DMS53 treated with DMSO at 0.1 percent for 48 hours (cell line): ENCODE results near the gene TXLNA.

Source experiments
- DNase-seq: peaks from one replicate; lab custom pipeline; 2025; ENCODE audit not compliant: unreplicated experiment; lab: John Stamatoyannopoulos, UW

TXLNA gene

GRCh38 chr1:32242341-32242851 is 62.9 kb downstream of the TXLNA start:
- DNase-seq: no peak

DNA sequence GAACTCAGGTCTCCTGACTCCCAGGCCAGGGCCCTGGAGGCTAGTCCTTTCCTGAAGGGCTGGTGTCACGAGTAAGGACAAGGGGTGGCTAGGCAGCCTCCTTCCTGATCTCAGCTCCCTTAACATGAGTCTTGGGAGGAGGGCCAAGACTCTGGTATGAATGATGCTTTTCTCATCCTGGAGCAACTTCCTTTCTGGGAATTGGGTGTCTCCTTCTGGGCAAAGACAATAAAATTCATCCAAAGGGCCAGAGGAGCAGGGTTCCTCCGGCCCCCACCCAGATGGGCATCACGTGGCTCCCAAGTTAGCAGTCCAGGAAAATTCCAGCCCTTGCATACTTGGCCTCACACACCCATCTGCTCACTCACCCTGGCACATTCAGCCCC is 67.4 kb downstream of the TXLNA start, which contains the start of gene FAM167B:
Gene FAM167B, plus strand, starts transcription at position 335 of the 386 bp plus-strand sequence. CDS start 200 bp downstream, outside the sequence.
- DNase-seq: no peak

- no peak for DNase-seq
Measured at GRCh38 chr1:32247452-32247851, 68.0 kb downstream of the TXLNA start.
